Measurements from ENCODE around the gene KCND3.

The KCND3 gene

DNA sequence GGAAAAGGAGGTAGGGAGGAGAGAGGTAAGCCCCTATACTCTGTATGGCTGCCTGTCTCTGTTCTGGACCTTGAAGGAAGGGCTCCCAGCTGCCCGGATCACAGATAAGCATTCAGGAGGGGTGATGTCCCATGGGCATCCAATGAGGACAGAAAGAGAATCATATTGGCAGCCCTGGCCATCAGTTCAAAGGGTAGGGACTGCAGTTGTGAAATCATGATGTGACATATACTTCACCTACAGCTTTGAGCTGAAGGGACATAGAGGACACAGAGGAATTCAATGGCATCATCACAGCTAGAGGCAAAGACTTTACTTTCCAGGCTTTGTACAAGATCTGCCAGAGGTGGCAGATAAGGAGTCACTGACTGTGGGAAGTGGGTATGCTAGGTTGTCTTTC lies 212.2 kb downstream of the KCND3 start:
- Histone ChIP-seq H3K4me3 (replicated peaks; ENCODE audit: insufficient read depth, low read length) (no peak overlapping the region), H3K27me3 (ENCODE audit: insufficient read depth, poor library complexity, severe bottlenecking) (no peaks in the 10 kb centered on the region), H3K27ac (replicated peaks) (no peak overlapping the region)
- no peak for DNase-seq (ENCODE audit: low read depth in 1 of 2, low spot score in 1 of 2)
- TF ChIP-seq, protein P1, sequence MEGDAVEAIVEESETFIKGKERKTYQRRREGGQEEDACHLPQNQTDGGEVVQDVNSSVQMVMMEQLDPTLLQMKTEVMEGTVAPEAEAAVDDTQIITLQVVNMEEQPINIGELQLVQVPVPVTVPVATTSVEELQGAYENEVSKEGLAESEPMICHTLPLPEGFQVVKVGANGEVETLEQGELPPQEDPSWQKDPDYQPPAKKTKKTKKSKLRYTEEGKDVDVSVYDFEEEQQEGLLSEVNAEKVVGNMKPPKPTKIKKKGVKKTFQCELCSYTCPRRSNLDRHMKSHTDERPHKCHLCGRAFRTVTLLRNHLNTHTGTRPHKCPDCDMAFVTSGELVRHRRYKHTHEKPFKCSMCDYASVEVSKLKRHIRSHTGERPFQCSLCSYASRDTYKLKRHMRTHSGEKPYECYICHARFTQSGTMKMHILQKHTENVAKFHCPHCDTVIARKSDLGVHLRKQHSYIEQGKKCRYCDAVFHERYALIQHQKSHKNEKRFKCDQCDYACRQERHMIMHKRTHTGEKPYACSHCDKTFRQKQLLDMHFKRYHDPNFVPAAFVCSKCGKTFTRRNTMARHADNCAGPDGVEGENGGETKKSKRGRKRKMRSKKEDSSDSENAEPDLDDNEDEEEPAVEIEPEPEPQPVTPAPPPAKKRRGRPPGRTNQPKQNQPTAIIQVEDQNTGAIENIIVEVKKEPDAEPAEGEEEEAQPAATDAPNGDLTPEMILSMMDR (IDR thresholded peaks at IDR 0.05; ENCODE audit: insufficient read depth, low read length), result no peak

DNA sequence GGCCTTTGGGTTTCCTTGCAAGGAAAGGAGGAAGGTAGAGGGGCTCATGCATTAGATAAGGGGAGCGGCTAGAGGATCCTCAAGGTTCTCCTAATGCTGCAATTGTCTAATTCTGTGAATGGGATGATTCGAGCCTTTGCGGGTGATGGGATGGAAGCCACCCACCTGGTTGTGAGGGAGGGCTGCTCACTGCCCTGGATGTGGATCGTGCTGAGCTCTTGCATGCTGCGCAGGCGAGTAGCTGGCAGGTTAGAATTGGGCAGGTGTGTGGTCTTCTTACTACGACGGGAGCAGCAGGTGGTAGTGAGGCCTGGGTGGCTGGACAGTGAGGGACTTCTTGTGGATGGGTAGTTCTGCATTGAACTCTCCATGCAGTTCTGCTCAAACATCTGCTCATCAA lies 212.6 kb downstream of the KCND3 start:
- TF ChIP-seq GABPA (IDR thresholded peaks at IDR 0.05; ENCODE audit: low read depth) (no peak), POLR2AphosphoS5 (IDR thresholded peaks at IDR 0.05; ENCODE audit: low read depth) (no peak), SPI1 (IDR thresholded peaks at IDR 0.05; ENCODE audit: borderline replicate concordance, low read depth) (no peak)
- TF ChIP-seq, protein P1 (IDR thresholded peaks at IDR 0.05; ENCODE audit: insufficient read depth, low read length), result no peak
- TF ChIP-seq, protein P2, sequence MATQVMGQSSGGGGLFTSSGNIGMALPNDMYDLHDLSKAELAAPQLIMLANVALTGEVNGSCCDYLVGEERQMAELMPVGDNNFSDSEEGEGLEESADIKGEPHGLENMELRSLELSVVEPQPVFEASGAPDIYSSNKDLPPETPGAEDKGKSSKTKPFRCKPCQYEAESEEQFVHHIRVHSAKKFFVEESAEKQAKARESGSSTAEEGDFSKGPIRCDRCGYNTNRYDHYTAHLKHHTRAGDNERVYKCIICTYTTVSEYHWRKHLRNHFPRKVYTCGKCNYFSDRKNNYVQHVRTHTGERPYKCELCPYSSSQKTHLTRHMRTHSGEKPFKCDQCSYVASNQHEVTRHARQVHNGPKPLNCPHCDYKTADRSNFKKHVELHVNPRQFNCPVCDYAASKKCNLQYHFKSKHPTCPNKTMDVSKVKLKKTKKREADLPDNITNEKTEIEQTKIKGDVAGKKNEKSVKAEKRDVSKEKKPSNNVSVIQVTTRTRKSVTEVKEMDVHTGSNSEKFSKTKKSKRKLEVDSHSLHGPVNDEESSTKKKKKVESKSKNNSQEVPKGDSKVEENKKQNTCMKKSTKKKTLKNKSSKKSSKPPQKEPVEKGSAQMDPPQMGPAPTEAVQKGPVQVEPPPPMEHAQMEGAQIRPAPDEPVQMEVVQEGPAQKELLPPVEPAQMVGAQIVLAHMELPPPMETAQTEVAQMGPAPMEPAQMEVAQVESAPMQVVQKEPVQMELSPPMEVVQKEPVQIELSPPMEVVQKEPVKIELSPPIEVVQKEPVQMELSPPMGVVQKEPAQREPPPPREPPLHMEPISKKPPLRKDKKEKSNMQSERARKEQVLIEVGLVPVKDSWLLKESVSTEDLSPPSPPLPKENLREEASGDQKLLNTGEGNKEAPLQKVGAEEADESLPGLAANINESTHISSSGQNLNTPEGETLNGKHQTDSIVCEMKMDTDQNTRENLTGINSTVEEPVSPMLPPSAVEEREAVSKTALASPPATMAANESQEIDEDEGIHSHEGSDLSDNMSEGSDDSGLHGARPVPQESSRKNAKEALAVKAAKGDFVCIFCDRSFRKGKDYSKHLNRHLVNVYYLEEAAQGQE (IDR thresholded peaks at IDR 0.05; ENCODE audit: insufficient replicate concordance, low read depth), result no peak
- no peak overlapping the region for H3K27ac ChIP-seq (replicated peaks)
- H3K4me3 ChIP-seq (replicated peaks; ENCODE audit: insufficient read depth, low read length), result no peak overlapping the region
- no peak for DNase-seq (ENCODE audit: low read depth in 1 of 2, low spot score in 1 of 2)
- H3K27me3 ChIP-seq (ENCODE audit: insufficient read depth, poor library complexity, severe bottlenecking), result no peaks in the 10 kb centered on the region

DNA sequence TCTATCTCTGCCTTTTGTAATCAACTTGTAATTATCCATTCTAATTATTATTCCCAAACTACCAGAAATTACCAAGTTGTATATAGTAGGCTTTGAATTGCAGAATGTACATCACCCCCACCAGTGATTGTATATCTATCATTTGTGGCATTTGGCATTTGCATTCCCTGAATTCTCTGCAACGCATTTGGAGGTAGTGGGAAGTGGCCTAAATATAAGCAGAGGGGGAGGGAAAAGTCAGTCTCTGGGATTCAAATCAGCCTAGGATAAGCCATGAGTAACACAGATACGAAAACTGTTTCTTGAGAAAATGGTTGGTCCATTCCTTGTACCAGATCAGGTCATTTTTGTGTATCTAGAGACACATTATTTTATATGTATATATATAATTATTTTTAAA lies 213.1 kb downstream of the KCND3 start:
- TF ChIP-seq, protein P1 (IDR thresholded peaks at IDR 0.05; ENCODE audit: insufficient read depth, low read length), result no peak
- TF ChIP-seq GABPA (IDR thresholded peaks at IDR 0.05; ENCODE audit: low read depth) (no peak), SPI1 (IDR thresholded peaks at IDR 0.05; ENCODE audit: borderline replicate concordance, low read depth) (no peak), POLR2AphosphoS5 (IDR thresholded peaks at IDR 0.05; ENCODE audit: low read depth) (no peak)
- TF ChIP-seq, protein P2 (IDR thresholded peaks at IDR 0.05; ENCODE audit: insufficient replicate concordance, low read depth), result no peak
- H3K27me3 ChIP-seq (ENCODE audit: insufficient read depth, poor library complexity, severe bottlenecking), result no peaks in the 10 kb centered on the region
- DNase-seq (ENCODE audit: low read depth in 1 of 2, low spot score in 1 of 2), result no peak
- H3K4me3 ChIP-seq (replicated peaks; ENCODE audit: insufficient read depth, low read length), result no peak overlapping the region
- H3K27ac ChIP-seq (replicated peaks), result no peak overlapping the region

DNA sequence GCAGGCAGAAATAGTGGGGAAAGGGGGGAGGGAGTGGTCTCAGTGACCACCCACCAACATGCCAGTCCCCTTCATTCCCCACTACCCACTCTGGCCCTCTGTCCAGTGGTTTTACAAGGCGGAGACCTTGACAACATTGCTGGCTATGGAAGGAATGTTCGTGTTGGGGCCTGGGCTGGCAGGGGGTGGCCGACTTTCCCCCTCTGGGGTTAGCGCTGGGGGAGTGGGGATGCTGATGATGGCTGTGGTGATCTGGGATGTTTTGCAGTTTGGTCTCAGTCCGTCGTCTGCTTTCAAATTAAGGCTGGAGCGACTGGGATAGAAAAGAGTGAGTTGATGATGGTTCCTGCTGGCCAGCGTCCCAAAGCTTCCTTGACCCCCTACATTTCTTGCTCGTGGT lies 213.5 kb downstream of the KCND3 start:
- H3K27me3 ChIP-seq (ENCODE audit: insufficient read depth, poor library complexity, severe bottlenecking), result no peaks in the 10 kb centered on the region
- no peak for DNase-seq (ENCODE audit: low read depth in 1 of 2, low spot score in 1 of 2)
- H3K4me3 ChIP-seq (replicated peaks; ENCODE audit: insufficient read depth, low read length), result no peak overlapping the region
- no peak overlapping the region for H3K27ac ChIP-seq (replicated peaks)
- TF ChIP-seq, protein P1 (IDR thresholded peaks at IDR 0.05; ENCODE audit: insufficient read depth, low read length), result no peak
- TF ChIP-seq SPI1 (IDR thresholded peaks at IDR 0.05; ENCODE audit: borderline replicate concordance, low read depth), result no peak
- no peak for TF ChIP-seq GABPA (IDR thresholded peaks at IDR 0.05; ENCODE audit: low read depth)
- TF ChIP-seq POLR2AphosphoS5 (IDR thresholded peaks at IDR 0.05; ENCODE audit: low read depth), result no peak
- TF ChIP-seq, protein P2 (IDR thresholded peaks at IDR 0.05; ENCODE audit: insufficient replicate concordance, low read depth), result no peak
